ENCODE results near the gene NSMF.

NSMF gene

GRCh38 chr9:137463931-137464290, 4.8 kb upstream of the NSMF start:
- Histone ChIP-seq H3K27ac (ENCODE audit: extremely low read depth, low read depth, low read length) (no peak overlapping the region), H3K4me1 (ENCODE audit: control insufficient read depth, insufficient read depth, low read length) (peaks cover 6% of the 10 kb centered on the region; the same call in 1 of the 2 replicates), H3K36me3 (ENCODE audit: control insufficient read depth in 2 of 2, insufficient read depth in 1 of 2, low read length in 2 of 2) (no peaks in the 10 kb centered on the region), H3K9me3 (ENCODE audit: control insufficient read depth, insufficient read depth, low read depth, low read length) (no peaks in the 10 kb centered on the region), H3K4me3 (ENCODE audit: low read depth, low read length) (no peak overlapping the region)
- ChIA-PET CTCF (no interaction called here), POLR2A (no interaction called here)
- no peak for TF ChIP-seq ZFHX2 (tag by site-specific recombination; conservative IDR thresholded peaks at IDR 0.05)
- TF ChIP-seq KLF9 (tag by site-specific recombination; IDR thresholded peaks at IDR 0.05; ENCODE audit: low read depth), result 0 out of 2 replicates have a peak, but pooled peaks have one; percentile 15
- peak; percentile 39; the same call in 1 of the 2 replicates for TF ChIP-seq SCRT2 (tag by site-specific recombination; IDR thresholded peaks at IDR 0.05)

GRCh38 chr9:137462986-137463930, 4.1 kb upstream of the NSMF start:
- Histone ChIP-seq H3K4me1 (ENCODE audit: control insufficient read depth, insufficient read depth, low read length) (peaks cover 6% of the 10 kb centered on the region), H3K27ac (ENCODE audit: extremely low read depth, low read depth, low read length) (no peak overlapping the region), H3K36me3 (ENCODE audit: control insufficient read depth in 2 of 2, insufficient read depth in 1 of 2, low read length in 2 of 2) (no peaks in the 10 kb centered on the region), H3K9me3 (ENCODE audit: control insufficient read depth, insufficient read depth, low read depth, low read length) (no peaks in the 10 kb centered on the region), H3K4me3 (ENCODE audit: low read depth, low read length) (no peak overlapping the region)
- ChIA-PET POLR2A (interaction anchor here (0.5 kb wide), 1 partner anchor 91 kb away, joined by 3 read pairs; no protein-coding TSS in a partner anchor), CTCF (interaction anchor here (1.5 kb wide), 1 partner anchor 177 kb away, joined by 4 read pairs; no protein-coding TSS in a partner anchor)
- TF ChIP-seq PRDM4 (tag by site-specific recombination; IDR thresholded peaks at IDR 0.05) (no peak), ZNF174 (tag by site-specific recombination; IDR thresholded peaks at IDR 0.05) (no peak), HOXA7 (CRISPR knock-in tag; IDR thresholded peaks at IDR 0.05; ENCODE audit: borderline replicate concordance) (no peak), ZNF404 (tag by site-specific recombination; IDR thresholded peaks at IDR 0.05) (no peak), PRDM1 (tag by site-specific recombination; IDR thresholded peaks at IDR 0.05) (no peak), ZNF624 (tag by site-specific recombination; IDR thresholded peaks at IDR 0.05) (no peak), ZNF280C (tag by site-specific recombination; IDR thresholded peaks at IDR 0.05) (no peak), ZNF561 (tag by site-specific recombination; IDR thresholded peaks at IDR 0.05; ENCODE audit: borderline replicate concordance) (no peak)

GRCh38 chr9:137462396-137462985, 3.4 kb upstream of the NSMF start:
- TF ChIP-seq PRDM2 (tag by site-specific recombination; IDR thresholded peaks at IDR 0.05; ENCODE audit: borderline replicate concordance) (no peak), GLIS2 (tag by site-specific recombination; IDR thresholded peaks at IDR 0.05) (peak; percentile 23; the same call in 1 of the 2 replicates), ZNF521 (tag by site-specific recombination; IDR thresholded peaks at IDR 0.05) (no peak), GLIS1 (tag by site-specific recombination; IDR thresholded peaks at IDR 0.05) (peak; percentile 32; the same call in 1 of the 2 replicates), ZNF133 (tag by site-specific recombination; IDR thresholded peaks at IDR 0.05) (no peak), ZNF629 (tag by site-specific recombination; IDR thresholded peaks at IDR 0.05) (no peak), GLI4 (tag by site-specific recombination; IDR thresholded peaks at IDR 0.05) (no peak)
- Histone ChIP-seq H3K4me3 (ENCODE audit: low read depth, low read length) (no peak overlapping the region), H3K27ac (ENCODE audit: extremely low read depth, low read depth, low read length) (no peak overlapping the region), H3K9me3 (ENCODE audit: control insufficient read depth, insufficient read depth, low read depth, low read length) (no peaks in the 10 kb centered on the region), H3K36me3 (ENCODE audit: control insufficient read depth in 2 of 2, insufficient read depth in 1 of 2, low read length in 2 of 2) (peaks cover 0 to 5% of the 10 kb centered on the region in 2 experiments; a peak in 1 of 3 replicates), H3K4me1 (ENCODE audit: control insufficient read depth, insufficient read depth, low read length) (peaks cover 6% of the 10 kb centered on the region)
- ChIA-PET POLR2A (no interaction called here), CTCF (interaction anchor here (1.5 kb wide), 1 partner anchor 176 kb away, joined by 4 read pairs; no protein-coding TSS in a partner anchor)

Data from HEK293 (cell line).